ENCODE data around the gene HOOK2. TPM values are rescaled to one million over a fixed set of nuclear protein-coding genes. Genes with fewer than 3 reads are reported as not detected.

The HOOK2 gene
- total RNA-seq, 1 experiment from 2014 or later = 96.3 TPM

GRCh38 chr19:12786952-12787351 is 11.6 kb upstream of the HOOK2 start (continued):
- TF ChIP-seq ZBTB33 (IDR thresholded peaks at IDR 0.05; ENCODE audit: extremely low read depth, insufficient replicate concordance, low read length) (no peak), ZNF274 (IDR thresholded peaks at IDR 0.05; ENCODE audit: low read depth, low read length) (no peak)

GRCh38 chr19:12786141-12786870 is 11.0 kb upstream of the HOOK2 start:
- RAD21 ChIA-PET (ENCODE audit: low non-redundant PET in 1 of 2, low total read pairs in 2 of 2, uncharacterized antibody in 2 of 2, unreplicated experiment in 2 of 2) = no interaction called here
- POLR2A ChIA-PET = no interaction called here
- no peak overlapping the region for H2AFZ ChIP-seq (ENCODE audit: low read depth, low read length, poor library complexity, severe bottlenecking)
- H3K27ac ChIP-seq (ENCODE audit: low read depth, low read length) = peak overlapping the region; percentile 89
- no peaks in the 10 kb centered on the region for H3K9me3 ChIP-seq (ENCODE audit: control insufficient read depth in 1 of 2, insufficient read depth in 1 of 2, low read depth in 1 of 2, low read length in 2 of 2)
- no peaks in the 10 kb centered on the region for H3K36me3 ChIP-seq (ENCODE audit: control insufficient read depth in 1 of 2, insufficient read depth in 2 of 2, low read length in 2 of 2)
- DNase-seq (ENCODE audit: low read depth, low spot score) (no peak), ATAC-seq (no peak)
- H3K4me2 ChIP-seq (ENCODE audit: low read length) = peak overlapping the region; percentile 61
- CTCF ChIA-PET = interaction anchor here (1.4 to 7.4 kb wide), 2 partner anchors 10 kb away, joined by 3 to 88 read pairs; partner anchors contain the start of gene HOOK2
- H3K27me3 ChIP-seq (ENCODE audit: insufficient read depth, low read length) = no peaks in the 10 kb centered on the region
- BruUV-seq (replicated peaks) = no TSS peak
- H4K20me1 ChIP-seq (ENCODE audit: insufficient read depth) = no peaks in the 10 kb centered on the region
- H3K9ac ChIP-seq (ENCODE audit: low read length) = peak overlapping the region; percentile 54
- TF ChIP-seq CTCF (IDR thresholded peaks at IDR 0.05 in 2 of 3, conservative IDR thresholded peaks at IDR 0.05 in 1 of 3; ENCODE audit: borderline replicate concordance in 1 of 3, insufficient read depth in 1 of 3, low read depth in 2 of 3, low read length in 2 of 3) = no peak
- TF ChIP-seq CBX3 (IDR thresholded peaks at IDR 0.05; ENCODE audit: low read depth) = no peak
- TF ChIP-seq MAX (IDR thresholded peaks at IDR 0.05) = no peak
- TF ChIP-seq RAD21 (IDR thresholded peaks at IDR 0.05; ENCODE audit: low read depth) = no peak
- no peak for TF ChIP-seq CEBPB (IDR thresholded peaks at IDR 0.05; ENCODE audit: low read depth)
- no peak for TF ChIP-seq TCF7L2 (IDR thresholded peaks at IDR 0.05; ENCODE audit: borderline replicate concordance, extremely low read depth, insufficient read depth, insufficient read length)
- TF ChIP-seq ZFX (IDR thresholded peaks at IDR 0.05) = no peak
- no peak for TF ChIP-seq ZBTB33 (IDR thresholded peaks at IDR 0.05; ENCODE audit: extremely low read depth, insufficient replicate concordance, low read length)
- no peak for TF ChIP-seq SP1 (IDR thresholded peaks at IDR 0.05; ENCODE audit: low read depth)
- TF ChIP-seq EZH2 (IDR thresholded peaks at IDR 0.05) = no peak
- TF ChIP-seq SIN3A (IDR thresholded peaks at IDR 0.05; ENCODE audit: low read depth) = no peak
- H3K9me2 ChIP-seq (ENCODE audit: insufficient read depth) = no peaks in the 10 kb centered on the region
- no peaks in the 10 kb centered on the region for H3K79me2 ChIP-seq (ENCODE audit: insufficient read depth, low read length)
- peaks cover 80 to 94% of the 10 kb centered on the region in 2 experiments for H3K4me1 ChIP-seq (ENCODE audit: control insufficient read depth in 1 of 2, insufficient read depth in 2 of 2, low read length in 2 of 2)
- intact Hi-C loops (cut with micrococcal nuclease) = no loop called here
- H3K4me3 ChIP-seq (replicated peaks in 1 of 2; ENCODE audit: low read depth in 1 of 2, low read length in 2 of 2) = no peak overlapping the region

Data from HCT116 (cell line).